Lower lobe of right lung (tissue), 2 donors: Measurements from ENCODE around the gene EIF2S2. TPM values are rescaled to one million over a fixed set of nuclear protein-coding genes. Genes with fewer than 3 reads are reported as not detected.
"Not testable (repeated sequence)": the region's sequence is repeated elsewhere in the genome, so short reads cannot be mapped to it uniquely, and the experiment has no call there.

Experiments
- ATAC-seq, 2 donors: fragments of 200-7000 bp; cut with Tn5 transposase; one replicate each; pipeline ENCODE4 v1.9.1; 2020 to 2022; ENCODE audit warnings: mild to moderate bottlenecking in 2 of 2, moderate library complexity in 2 of 2
- DNase-seq: peaks from one replicate; pipeline ENCODE4 v3.0.0-alpha.2; 2020
- H3K27ac ChIP-seq: fragments of 200-600 bp; one replicate; pipeline ENCODE4 v1.8.0; 2022
- H3K27me3 ChIP-seq: fragments of 200-600 bp; one replicate; pipeline ENCODE4 v1.8.0; 2022; ENCODE audit warnings: low read depth
- H3K36me3 ChIP-seq: fragments of 200-600 bp; one replicate; pipeline ENCODE4 v1.8.0; 2022; ENCODE audit warnings: mild to moderate bottlenecking
- H3K4me1 ChIP-seq: fragments of 200-600 bp; one replicate; pipeline ENCODE4 v1.8.0; 2022
- H3K4me3 ChIP-seq: fragments of 200-600 bp; one replicate; pipeline ENCODE4 v1.8.0; 2022; ENCODE audit warnings: mild to moderate bottlenecking
- H3K9me3 ChIP-seq: fragments of 200-600 bp; one replicate; pipeline ENCODE4 v1.8.0; 2022
- intact Hi-C: fragments of 100-400 bp; cut with DNase I; formaldehyde crosslinking; loops from one replicate; pipeline ENCODE4 v1.11.0; 2022
- total RNA-seq: library from RNA; stranded (reverse); fragmentation: NEBNext Ultra II Directional; extraction: Animal tissue kit (Norgen Biotek cat#: 25700); gene quantifications from one replicate; pipeline ENCODE4 v1.2.1, GENCODE V29; 2021
- TF ChIP-seq, protein P1 (sequence below): fragments of 200-600 bp; IDR thresholded peaks from one replicate; pipeline ENCODE4 v1.8.0; 2022; ENCODE audit warnings: antibody characterized with exemption, mild to moderate bottlenecking
- donor health status: DM: no; HTN: yes; CAD: no; lungs with severe emphysema.

The EIF2S2 gene
- total RNA-seq, 1 donor from 2014 or later: 50.3 TPM

DNA sequence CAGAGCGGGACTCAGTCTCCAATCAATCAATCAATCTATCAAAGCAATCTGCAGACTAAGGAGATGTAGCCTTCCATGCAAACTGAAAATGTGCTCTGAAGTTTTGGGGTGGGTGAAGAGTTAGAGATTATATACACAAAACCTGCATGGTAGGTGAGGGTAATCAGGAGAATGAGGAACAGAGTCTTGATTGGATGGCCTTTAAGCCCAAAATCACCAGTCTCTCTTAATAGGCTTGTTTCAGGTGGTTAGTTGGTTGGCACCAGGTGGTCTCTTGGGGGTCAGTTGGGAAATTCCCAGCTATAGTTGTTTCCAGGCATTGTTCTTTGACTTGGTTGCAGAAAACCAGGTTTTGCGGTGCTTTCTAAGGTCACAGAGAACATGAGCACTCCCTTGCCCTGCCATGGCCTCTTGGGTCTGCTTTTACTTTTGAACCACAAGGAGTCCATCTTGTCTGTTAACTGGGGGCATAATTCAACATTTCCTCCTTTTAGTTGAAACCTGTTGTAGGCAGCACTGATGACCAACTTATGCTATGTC is 33.3 kb upstream of the EIF2S2 start:
- no peak for ATAC-seq
- intact Hi-C loops: no loop called here
- DNase-seq: no peak

GRCh38 chr20:34143951-34144350 is 31.9 kb upstream of the EIF2S2 start:
- intact Hi-C loops: no loop called here
- Histone ChIP-seq H3K4me1 (no peaks in the 10 kb centered on the region), H3K27me3 (no peaks in the 10 kb centered on the region), H3K9me3 (no peaks in the 10 kb centered on the region), H3K36me3 (no peaks in the 10 kb centered on the region), H3K27ac (no peak overlapping the region), H3K4me3 (no peak overlapping the region)
- TF ChIP-seq, protein P1, sequence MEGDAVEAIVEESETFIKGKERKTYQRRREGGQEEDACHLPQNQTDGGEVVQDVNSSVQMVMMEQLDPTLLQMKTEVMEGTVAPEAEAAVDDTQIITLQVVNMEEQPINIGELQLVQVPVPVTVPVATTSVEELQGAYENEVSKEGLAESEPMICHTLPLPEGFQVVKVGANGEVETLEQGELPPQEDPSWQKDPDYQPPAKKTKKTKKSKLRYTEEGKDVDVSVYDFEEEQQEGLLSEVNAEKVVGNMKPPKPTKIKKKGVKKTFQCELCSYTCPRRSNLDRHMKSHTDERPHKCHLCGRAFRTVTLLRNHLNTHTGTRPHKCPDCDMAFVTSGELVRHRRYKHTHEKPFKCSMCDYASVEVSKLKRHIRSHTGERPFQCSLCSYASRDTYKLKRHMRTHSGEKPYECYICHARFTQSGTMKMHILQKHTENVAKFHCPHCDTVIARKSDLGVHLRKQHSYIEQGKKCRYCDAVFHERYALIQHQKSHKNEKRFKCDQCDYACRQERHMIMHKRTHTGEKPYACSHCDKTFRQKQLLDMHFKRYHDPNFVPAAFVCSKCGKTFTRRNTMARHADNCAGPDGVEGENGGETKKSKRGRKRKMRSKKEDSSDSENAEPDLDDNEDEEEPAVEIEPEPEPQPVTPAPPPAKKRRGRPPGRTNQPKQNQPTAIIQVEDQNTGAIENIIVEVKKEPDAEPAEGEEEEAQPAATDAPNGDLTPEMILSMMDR: no peak
- no peak for DNase-seq
- ATAC-seq: no peak

More for the DNA sequence above, 33.3 kb upstream of the EIF2S2 start:
- Histone ChIP-seq H3K27ac (no peak overlapping the region), H3K4me3 (no peak overlapping the region), H3K36me3 (no peaks in the 10 kb centered on the region), H3K4me1 (no peaks in the 10 kb centered on the region), H3K27me3 (no peaks in the 10 kb centered on the region), H3K9me3 (no peaks in the 10 kb centered on the region)
- TF ChIP-seq, protein P1: no peak

DNA sequence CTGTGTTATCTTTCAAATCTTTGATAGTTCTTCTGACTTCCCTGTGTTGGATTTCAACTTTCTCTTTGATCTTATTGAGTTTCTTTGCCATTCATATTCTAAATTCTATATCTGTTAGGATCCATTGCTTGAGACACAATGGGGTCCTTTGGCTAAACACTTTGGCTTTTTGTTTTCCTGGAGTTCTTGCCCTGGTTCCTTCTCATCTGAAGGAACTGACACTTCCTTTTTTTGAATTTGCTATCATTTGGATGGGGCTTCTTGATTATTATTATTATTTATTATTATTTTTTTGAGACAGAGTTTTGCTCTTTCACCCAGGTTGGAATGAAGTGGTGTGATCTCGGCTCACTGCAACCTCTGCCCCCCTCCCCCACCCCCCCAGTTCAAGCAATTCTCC is 30.1 kb upstream of the EIF2S2 start:
- intact Hi-C loops: no loop called here
- Histone ChIP-seq H3K27me3 (no peaks in the 10 kb centered on the region), H3K27ac (no peak overlapping the region), H3K36me3 (no peaks in the 10 kb centered on the region), H3K4me3 (no peak overlapping the region), H3K9me3 (no peaks in the 10 kb centered on the region), H3K4me1 (no peaks in the 10 kb centered on the region)
- no peak for DNase-seq
- no peak for ATAC-seq
- TF ChIP-seq, protein P1: no peak

GRCh38 chr20:34141293-34141692 is 29.2 kb upstream of the EIF2S2 start:
- intact Hi-C loops: no loop called here
- DNase-seq: no peak
- Histone ChIP-seq H3K27ac (no peak overlapping the region), H3K9me3 (no peaks in the 10 kb centered on the region), H3K36me3 (no peaks in the 10 kb centered on the region), H3K4me1 (no peaks in the 10 kb centered on the region), H3K4me3 (no peak overlapping the region), H3K27me3 (no peaks in the 10 kb centered on the region)
- ATAC-seq: no peak
- TF ChIP-seq, protein P1: no peak

- DNase-seq, ATAC-seq, H3K9me3 ChIP-seq, intact Hi-C loops, H3K4me3 ChIP-seq, H3K36me3 ChIP-seq, H3K27ac ChIP-seq, H3K4me1 ChIP-seq, H3K27me3 ChIP-seq: not testable (repeated sequence)
These were observed 23.7 kb upstream of the EIF2S2 start for GRCh38 chr20:34135525-34136275.

GRCh38 chr20:34133365-34133860 is 21.4 kb upstream of the EIF2S2 start:
- H3K36me3 ChIP-seq, H3K4me1 ChIP-seq, ATAC-seq, H3K4me3 ChIP-seq, DNase-seq, H3K27ac ChIP-seq, H3K27me3 ChIP-seq, intact Hi-C loops, H3K9me3 ChIP-seq: not testable (repeated sequence)

DNA sequence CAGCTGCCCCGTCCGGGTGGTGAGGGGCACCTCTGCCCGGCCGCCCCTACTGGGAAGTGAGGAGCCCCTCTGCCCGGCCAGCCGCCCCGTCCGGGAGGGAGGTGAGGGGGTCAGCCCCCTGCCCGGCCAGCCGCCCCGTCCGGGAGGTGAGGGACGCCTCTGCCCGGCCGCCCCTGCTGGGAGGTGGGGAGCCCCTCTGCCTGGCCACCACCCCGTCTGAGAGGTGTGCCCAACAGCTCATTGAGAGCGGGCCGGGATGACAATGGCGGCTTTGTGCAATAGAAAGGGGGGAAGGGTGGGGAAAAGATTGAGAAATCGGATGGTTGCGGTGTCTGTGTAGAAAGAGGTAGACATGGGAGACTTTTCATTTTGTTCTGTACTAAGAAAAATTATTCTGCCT is 20.9 kb upstream of the EIF2S2 start:
- H3K27ac ChIP-seq, intact Hi-C loops, DNase-seq, ATAC-seq, H3K36me3 ChIP-seq, H3K9me3 ChIP-seq, H3K4me3 ChIP-seq, H3K4me1 ChIP-seq, H3K27me3 ChIP-seq: not testable (repeated sequence)

DNA sequence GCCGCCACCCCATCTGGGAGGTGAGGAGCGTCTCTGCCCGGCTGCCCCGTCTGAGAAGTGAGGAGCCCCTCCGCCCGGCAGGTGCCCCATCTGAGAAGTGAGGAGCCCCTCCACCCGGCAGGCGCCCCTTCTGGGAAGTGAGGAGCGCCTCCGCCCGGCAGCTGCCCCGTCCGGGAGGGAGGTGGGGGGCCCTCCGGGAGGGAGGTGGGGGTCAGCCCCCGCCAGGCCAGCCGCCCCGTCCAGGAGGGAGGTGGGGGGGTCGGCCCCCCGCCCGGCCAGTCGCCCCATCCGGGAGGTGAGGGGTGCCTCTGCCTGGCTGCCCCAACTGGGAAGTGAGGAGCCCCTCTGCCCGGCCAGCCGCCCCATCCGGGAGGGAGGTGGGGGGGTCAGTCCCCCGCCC is 20.4 kb upstream of the EIF2S2 start:
- not testable (repeated sequence) for DNase-seq

More for the DNA sequence above, 20.4 kb upstream of the EIF2S2 start:
- H3K4me1 ChIP-seq, intact Hi-C loops, H3K4me3 ChIP-seq, ATAC-seq, H3K36me3 ChIP-seq, H3K9me3 ChIP-seq, H3K27ac ChIP-seq, H3K27me3 ChIP-seq: not testable (repeated sequence)
